Heart left ventricle (tissue), 13 donors: ENCODE measurements around the gene IL32.

ENCODE experiments used
- POLR2A ChIP-seq, 2 donors: fragments of 450-650 bp; IDR thresholded peaks; one replicate each; pipeline ENCODE4 v1.6.1; 2017; ENCODE audit warnings: antibody characterized with exemption in 2 of 2, mild to moderate bottlenecking in 2 of 2, moderate library complexity in 2 of 2
- TF ChIP-seq, protein P1 (sequence below), 12 donors: fragments of 200-600 bp; sonication (generic) in 4 of 12; IDR thresholded peaks; one replicate each; pipeline versions ENCODE4 v1.5.0 to v1.8.0; 2018 to 2022; ENCODE audit warnings: antibody characterized with exemption in 12 of 12, mild to moderate bottlenecking in 5 of 12
- donor health status: ischemic (EF 13 %, LVEDD 7.1; RV severe dilation, severe dysfunction).
- donor health status: DM: no; HTN: yes; CAD: no.
- donor health status: DM: no; HTN: no; CAD: no.
- donor health status: ischemic (EF 25% LVEDD 6.9; RV normal size, moderate dysfunction).
- donor health status: ischemic (EF 25% LVEDD 5.7; RV mildly dilated, moderate dysfunction).
- donor health status: ischemic (EF 35%, LVEDD 5.7; RV mildly dilated, moderate dysfunction).
- donor health status: nonischemic (EF 11% LVEDD 7.7; RV severe dilation, severe dysfunction).
- donor health status: DM: yes; HTN: yes; CAD: no.
- donor health status: PGD.
- donor health status: ischemic (EF 29% LVEDD 5.4; RV normal size, mild dysfunction).
- donor health status: nonischemic (EF 23%, LVEDD 6.1; RV moderate dilation, normal function).

- TF ChIP-seq, protein P1, sequence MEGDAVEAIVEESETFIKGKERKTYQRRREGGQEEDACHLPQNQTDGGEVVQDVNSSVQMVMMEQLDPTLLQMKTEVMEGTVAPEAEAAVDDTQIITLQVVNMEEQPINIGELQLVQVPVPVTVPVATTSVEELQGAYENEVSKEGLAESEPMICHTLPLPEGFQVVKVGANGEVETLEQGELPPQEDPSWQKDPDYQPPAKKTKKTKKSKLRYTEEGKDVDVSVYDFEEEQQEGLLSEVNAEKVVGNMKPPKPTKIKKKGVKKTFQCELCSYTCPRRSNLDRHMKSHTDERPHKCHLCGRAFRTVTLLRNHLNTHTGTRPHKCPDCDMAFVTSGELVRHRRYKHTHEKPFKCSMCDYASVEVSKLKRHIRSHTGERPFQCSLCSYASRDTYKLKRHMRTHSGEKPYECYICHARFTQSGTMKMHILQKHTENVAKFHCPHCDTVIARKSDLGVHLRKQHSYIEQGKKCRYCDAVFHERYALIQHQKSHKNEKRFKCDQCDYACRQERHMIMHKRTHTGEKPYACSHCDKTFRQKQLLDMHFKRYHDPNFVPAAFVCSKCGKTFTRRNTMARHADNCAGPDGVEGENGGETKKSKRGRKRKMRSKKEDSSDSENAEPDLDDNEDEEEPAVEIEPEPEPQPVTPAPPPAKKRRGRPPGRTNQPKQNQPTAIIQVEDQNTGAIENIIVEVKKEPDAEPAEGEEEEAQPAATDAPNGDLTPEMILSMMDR (IDR thresholded peaks at IDR 0.05), result no peak
- no peak for TF ChIP-seq POLR2A (IDR thresholded peaks at IDR 0.05)
Measured at GRCh38 chr16:3086596-3087242, 21.3 kb downstream of the IL32 start.
